Caki2 (cell line): ENCODE measurements around the gene PLK3. TPM values are rescaled to one million over a fixed set of nuclear protein-coding genes. Genes with fewer than 3 reads are reported as not detected.
"Not testable (repeated sequence)": the region's sequence is repeated elsewhere in the genome, so short reads cannot be mapped to it uniquely, and the experiment has no call there.

Source experiments
- DNase-seq: peaks from one replicate; pipeline ENCODE4 v3.0.0-alpha.2; 2015; ENCODE audit warnings: low read depth
- in situ Hi-C: cut with HindIII; loops from 2 replicates; pipeline ENCODE4 v1.10.0; 2016; ENCODE audit warnings: low sequenced_read_pairs, low pct_unique_long_range_greater_than_20kb, mixed read lengths
- total RNA-seq: library from RNA; depleted of rRNA; stranded (reverse); fragments of >200 nt; shearing (Covaris generic); gene quantifications from 2 replicates; pipeline ENCODE4 v1.2.3, GENCODE V29; 2014; ENCODE audit warnings: low replicate concordance

The PLK3 gene
- total RNA-seq, 1 experiment from 2014 or later: 11.7 TPM

DNA sequence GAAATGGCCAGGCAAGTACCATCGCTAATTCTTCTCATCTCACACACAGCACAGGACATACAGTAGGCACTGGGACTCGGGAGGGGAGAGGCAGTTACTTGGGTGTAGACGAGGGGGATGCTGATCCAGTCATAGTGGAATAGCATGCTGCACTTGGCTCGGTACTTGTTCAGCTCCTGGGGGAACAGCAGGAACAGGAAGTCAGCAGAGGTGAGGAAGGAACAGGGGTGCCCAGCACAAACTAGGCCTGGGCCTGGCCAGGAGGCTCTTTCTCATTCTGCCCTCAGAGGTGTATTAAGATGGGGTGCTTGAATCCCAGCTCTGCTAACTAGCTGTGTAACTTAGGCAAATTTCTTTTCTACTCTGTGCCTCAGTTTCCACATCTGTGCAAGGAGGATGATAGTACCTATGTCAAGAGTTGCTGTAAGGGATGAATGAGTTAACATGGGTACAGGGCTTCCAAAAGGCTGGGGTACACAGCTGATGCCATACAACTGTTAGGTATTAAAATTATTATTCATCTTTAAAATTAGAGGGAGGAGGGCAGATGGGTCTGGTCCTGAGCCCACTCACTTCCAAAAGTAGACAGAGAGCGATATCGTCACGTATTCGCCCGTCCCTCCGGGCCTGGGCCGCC is 14.6 kb upstream of the PLK3 start:
- no peak for DNase-seq
- in situ Hi-C loops: no loop called here

DNA sequence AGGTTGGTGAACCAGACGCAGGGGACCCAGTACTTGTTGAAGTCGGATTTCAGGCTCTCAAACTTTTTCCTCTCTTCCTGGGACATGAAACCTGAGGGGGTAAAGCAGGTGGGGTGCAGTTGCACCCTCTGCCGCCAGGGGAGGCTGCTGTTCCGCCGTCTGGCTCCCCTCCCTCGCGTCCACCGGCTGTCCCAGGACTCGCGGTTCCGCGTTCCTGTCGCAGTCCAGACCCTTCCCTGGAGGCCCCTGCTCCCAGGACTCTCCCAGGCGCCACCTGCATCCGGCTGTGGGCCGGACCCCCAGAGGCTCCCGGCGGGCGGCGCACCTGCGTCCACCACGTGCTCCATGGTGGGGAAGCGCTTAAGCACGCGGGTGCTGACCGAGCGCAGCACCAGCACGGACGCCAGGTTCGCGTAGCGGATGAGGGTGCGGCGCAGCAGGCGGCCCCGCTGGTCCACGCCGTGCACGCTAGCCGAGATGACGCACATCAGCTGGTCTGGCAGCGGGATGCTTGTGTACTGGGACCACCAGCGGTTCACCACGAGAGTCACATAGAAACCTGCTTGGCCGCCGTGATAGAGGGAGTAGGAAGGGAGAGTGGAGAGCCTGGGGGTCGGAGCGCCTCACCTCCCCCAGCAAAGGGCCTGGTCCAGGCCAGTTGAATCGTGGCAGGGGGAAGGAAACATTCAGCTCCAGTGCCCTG is 13.9 kb upstream of the PLK3 start:
- no peak for DNase-seq
- in situ Hi-C loops: no loop called here

DNA sequence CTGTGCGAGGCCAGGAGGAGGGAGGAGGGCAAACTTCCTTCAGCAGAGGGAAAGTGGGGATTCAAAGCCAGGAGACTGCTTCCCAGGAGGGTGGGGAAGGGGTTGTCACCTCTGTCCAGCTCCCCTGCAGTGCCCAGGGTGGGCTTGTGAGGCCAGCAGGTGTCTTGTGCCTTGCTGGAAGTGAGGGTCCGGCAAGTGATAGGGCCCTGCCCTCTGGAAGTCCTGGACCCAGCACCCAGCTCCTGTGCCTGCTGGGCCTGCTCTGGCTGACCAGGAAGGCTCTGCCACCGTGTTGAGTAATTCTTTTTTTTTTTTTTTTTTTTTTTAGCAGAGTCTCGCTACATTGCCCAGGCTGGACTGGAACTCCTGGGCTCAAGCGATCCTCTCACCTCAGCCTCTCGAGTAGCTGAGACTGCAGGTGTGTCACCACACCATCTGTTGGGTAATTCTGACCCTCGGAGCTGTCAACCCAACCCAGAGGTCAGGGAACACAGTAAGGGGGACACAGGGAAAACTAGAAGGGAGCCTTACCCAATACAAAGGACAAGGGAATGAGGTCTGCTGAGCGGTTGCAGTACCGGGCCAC is 13.2 kb upstream of the PLK3 start:
- in situ Hi-C loops: no loop called here

DNA sequence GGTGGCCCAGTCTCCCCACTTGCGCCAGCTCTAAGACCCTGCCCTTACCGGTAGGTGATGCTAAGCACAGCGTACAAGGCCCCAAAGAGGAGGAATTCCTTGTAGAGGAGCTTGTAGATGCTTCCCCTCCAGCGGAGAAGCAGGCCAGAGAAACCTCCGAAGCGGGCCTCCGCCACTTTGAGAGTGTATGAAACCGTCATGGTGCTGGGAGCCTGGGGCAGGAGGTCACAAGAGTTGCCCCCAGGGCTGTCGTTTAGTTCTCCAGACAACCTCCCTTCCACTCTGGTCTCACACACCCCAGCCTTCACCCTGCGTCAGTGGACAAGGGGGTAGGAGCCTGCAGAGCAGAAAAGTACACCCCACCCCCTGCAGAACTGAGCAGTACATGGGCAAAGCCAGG is 12.7 kb upstream of the PLK3 start:
- in situ Hi-C loops: no loop called here
- no peak for DNase-seq

More for the DNA sequence above, 13.2 kb upstream of the PLK3 start:
- no peak for DNase-seq

DNA sequence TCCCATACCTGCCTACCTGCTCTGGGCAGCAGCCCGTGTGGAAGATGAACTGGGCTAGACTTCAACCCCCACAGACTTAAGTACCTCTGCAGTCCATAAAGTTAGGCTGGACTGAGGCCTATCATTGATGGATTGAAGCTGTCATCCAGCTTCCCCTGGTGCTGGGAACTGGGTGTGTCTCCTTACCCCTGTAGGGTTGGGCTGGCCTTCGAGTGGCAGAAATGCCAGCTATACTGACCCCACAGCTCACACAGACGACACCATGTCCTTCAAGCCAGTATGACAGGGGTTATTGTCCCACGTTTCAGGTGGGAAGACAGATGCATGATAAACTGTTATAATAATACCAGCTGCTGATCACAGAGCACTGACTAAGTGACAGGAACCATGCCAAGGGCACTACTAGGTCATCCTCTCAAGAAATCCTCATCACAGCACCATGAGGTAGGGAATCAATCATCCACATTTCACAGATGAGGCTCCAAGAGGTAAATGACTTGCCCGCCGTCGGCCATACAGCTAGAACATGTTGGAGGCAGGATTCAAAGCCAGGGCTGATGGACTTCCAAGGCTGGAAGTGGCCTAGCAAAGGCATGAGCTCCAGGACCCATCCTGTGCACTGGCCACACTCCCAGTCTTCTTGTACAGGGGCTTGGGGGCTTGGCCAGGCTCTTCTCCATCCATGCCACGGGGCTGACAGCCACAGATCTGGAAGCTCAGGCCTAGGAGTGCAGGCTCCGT is 11.9 kb upstream of the PLK3 start, which contains the start of gene BEST4:
TSS of gene BEST4 (minus strand) at position 51 of the 741 bp plus-strand sequence. CDS start 465 bp downstream, outside the sequence.
- in situ Hi-C loops: no loop called here

DNA sequence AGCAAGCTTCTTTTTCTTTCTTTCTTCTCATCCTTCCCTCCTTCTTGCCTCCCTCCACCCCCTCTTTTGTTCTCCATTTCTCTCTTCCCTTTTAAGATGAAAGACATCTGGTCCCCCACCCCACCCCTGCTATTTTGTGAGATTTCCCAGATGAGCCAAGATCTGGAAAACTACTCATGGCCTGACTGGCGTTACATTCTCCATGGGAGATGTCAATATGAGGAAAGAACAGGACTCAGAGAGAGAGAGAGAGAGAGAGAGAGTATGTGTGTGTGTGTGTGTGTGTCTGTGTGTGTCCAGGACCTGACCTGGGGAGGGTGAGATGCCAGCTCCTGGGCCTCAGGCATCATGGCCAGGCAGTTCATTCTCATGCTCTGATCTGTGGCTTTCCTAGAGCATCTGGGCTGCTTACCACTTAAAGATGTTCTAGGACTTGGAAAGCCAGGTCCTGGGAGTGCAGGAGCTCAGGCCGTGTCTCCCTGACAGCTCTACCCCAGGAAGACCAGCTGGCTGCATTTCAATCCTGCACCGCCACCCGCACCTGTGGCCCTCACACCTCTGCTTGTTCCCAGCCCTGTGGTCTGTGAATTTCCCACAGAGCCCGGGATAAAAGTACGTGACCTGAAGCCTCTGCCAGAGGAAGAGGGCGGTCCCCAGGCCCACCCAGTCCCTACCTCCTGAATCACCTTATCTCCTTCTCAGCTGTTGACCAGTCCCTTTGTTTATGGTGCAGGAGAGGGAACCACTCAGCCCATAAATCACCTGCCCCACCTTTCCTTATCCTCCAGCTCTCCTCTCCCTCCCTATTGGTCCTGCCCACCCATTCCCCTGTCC is 9.0 kb upstream of the PLK3 start:
- no peak for DNase-seq
- in situ Hi-C loops: no loop called here

More for the DNA sequence above, 11.9 kb upstream of the PLK3 start, which contains the start of gene BEST4:
- no peak for DNase-seq

DNA sequence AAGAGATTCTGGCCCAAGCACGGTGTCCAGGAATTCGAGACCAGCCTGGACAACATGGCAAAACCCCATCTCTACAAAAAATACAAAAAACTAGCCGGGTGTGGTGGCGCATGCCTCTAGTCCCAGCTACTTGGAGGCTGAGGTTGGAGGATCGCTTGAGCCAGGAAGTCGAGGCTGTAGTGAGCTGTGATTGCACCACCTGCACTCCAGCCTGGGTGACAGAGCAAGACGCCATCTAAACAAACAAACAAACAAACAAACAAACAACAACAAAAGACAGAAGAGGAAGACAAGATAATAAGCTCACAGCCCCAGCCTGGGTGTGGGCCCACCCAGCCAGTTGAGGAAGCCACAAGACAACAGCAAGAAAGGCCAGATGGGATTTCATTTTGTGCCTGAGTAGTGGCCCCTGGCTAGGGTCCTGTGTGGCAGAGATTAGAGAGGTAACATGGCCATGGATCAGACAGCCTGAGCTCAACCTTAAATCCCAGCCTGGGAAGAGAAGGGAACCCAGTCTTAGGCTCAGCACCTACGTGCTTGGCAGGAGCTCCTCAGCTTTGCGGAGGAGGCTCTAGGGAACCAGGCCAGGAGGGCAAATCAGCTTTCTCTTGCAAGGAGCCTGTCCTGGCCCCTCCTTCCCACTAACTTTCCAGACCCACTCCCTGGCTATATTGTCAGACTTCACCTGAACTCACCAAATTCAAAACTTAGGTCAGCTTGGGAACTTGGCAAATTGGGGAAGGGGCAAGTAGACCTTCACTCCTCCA is 7.3 kb upstream of the PLK3 start:
- in situ Hi-C loops: no loop called here
- DNase-seq: no peak

DNA sequence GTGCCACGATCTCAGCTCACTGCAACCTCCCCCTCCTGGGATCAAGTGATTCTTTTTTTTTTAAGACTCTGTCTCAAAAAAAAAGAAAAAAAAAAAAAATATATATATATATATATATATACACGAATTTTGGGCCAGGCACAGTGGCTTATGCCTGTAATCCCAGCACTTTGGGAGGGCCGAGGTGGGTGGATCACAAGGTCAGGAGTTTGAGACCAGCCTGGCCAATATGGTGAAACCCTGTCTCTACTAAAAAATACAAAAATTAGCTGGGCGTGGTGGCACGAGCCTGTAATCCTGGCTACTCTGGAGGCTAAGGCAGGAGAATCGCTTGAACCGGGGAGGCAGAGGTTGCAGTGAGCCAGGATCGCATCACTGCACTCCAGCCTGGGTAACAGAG is 2.3 kb upstream of the PLK3 start:
- in situ Hi-C loops: not testable (repeated sequence)

DNA sequence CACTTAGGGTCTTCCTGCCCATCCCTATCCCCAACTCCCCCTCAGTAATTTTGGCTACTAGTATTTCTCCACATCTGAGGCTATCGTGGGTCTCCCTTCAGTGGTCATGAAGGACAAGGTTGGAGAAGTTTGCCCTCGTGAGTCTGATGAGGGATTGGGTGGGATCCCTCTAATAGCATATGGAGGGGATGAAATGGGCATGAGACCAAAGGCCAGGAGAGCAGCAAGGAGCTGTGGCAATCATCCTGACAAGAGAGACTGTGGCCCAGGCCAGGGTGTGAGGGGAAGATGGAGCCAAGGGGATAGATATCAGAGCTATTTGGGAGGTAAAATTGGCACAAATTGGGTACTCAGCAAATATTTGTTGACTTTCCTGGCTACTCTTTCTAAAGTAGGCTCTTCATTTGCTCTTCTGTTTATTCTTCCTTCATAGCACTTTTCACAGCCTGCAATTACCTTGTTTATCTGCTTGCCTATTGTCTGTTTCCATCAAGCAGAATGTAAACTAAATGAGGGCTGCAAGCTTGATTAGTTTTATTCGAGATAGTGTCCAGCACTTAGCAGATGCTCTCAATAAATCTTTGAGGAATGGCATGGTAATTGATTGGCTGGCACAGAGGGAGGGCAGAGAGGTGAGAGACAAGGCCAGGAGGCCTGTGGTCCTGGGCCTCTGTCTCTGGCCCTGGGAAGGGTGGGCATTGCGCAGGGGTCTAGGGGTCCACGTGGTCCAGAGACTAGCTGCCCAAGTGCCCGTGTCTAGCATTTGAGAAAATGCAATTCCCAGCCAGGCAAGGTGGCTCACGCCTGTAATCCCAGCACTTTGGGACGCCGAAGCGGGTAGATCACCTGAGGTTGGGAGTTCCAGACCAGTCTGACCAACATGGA is 1.5 kb upstream of the PLK3 start:
- in situ Hi-C loops: no loop called here
- DNase-seq: no peak

More for the DNA sequence above, 2.3 kb upstream of the PLK3 start:
- not testable (repeated sequence) for DNase-seq

DNA sequence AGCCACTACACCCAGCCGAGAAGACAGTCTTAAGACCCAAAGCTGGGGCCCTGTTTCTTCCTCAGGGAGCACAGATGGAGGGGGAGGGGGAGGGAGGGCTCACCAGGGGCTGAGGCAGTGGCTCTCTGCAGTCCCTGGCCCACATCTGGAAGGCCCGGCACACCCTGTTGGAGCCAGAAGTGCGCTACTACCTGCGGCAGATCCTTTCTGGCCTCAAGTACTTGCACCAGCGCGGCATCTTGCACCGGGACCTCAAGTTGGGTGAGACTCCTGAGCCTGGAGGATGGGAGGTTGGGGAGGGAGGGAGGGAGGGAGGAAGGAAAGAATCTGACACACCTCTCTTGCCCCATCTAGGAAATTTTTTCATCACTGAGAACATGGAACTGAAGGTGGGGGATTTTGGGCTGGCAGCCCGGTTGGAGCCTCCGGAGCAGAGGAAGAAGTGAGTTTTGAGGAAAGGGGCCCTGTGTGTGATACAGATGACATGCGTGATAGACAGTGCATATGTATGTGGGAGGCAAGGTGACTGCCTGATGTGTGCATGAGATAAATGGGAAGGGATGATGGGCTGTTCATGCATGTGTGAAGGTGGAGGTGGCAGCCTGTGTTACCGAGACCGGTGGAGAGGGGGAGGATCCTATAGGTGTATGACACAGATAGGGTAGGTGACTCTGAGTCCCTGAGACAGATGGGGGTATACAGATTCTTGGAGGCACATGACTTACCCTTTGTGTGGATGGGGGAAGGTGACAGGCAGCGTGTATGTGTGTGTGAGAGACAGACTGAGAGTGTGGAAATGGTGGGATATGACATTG is 1.5 kb downstream of the PLK3 start:
- in situ Hi-C loops: no loop called here
- DNase-seq: no peak

DNA sequence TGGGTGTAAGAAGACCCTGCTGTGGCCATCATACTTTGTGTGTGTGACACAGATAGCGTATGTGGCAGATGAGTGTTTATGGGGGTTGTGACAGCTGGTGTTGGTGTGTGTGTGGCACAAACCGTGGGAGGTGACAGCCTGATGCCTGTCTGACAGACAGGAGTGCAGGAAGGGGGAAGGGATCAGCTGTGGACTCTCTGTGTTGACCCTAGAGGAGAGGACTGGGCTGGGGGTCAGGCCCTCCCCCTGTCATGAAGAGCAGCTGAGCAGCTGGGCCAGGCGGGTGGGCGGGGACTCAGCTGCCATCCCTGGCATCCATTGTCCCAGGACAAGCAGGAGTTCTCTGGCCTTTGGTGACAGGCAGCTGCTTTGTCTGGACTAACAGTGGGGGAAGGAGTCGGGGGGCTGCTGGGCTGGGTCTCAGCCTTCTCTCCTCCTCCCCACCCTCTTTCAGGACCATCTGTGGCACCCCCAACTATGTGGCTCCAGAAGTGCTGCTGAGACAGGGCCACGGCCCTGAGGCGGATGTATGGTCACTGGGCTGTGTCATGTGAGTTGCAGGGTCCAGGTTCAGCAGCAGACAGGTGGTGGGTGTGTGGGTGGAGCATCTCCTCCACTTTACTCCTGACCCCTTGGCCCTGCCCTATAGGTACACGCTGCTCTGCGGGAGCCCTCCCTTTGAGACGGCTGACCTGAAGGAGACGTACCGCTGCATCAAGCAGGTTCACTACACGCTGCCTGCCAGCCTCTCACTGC is 2.3 kb downstream of the PLK3 start:
- in situ Hi-C loops: no loop called here
- DNase-seq: no peak

DNA sequence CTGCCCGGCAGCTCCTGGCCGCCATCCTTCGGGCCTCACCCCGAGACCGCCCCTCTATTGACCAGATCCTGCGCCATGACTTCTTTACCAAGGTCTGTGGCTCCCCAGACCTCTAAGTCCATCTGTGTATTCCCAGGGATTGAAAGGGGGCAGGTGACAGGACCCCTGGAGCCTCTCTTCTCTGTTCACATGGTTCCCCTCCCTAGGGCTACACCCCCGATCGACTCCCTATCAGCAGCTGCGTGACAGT is 2.8 kb downstream of the PLK3 start:
- DNase-seq: no peak
- in situ Hi-C loops: no loop called here

DNA sequence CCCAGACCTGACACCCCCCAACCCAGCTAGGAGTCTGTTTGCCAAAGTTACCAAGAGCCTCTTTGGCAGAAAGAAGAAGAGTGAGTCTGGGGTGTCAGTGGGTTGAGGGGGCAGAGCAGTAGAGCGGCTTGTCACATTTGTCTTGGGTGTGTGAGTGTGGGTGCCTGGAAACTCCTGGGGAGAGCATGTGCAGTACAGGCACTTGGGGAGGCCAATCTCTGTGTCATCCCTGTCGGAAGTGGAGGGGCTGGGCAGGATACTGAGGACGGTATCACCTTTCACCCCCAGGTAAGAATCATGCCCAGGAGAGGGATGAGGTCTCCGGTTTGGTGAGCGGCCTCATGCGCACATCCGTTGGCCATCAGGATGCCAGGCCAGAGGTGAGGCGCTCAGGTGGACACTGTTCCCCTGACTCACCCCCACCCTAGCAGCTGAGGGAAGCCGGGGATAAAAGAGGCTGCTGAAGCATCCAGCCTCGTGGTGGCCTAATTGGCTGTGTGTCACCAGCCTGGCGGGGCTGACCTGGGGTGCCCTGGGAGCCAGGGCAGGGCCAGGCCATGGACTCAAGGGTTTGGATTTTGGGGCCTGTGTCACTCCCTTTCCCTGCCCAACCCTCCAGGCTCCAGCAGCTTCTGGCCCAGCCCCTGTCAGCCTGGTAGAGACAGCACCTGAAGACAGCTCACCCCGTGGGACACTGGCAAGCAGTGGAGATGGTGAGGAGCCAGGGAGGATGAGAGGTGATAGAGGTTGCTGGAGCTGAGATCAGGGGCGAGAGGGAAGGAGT is 3.3 kb downstream of the PLK3 start:
- in situ Hi-C loops: no loop called here
- no peak for DNase-seq

DNA sequence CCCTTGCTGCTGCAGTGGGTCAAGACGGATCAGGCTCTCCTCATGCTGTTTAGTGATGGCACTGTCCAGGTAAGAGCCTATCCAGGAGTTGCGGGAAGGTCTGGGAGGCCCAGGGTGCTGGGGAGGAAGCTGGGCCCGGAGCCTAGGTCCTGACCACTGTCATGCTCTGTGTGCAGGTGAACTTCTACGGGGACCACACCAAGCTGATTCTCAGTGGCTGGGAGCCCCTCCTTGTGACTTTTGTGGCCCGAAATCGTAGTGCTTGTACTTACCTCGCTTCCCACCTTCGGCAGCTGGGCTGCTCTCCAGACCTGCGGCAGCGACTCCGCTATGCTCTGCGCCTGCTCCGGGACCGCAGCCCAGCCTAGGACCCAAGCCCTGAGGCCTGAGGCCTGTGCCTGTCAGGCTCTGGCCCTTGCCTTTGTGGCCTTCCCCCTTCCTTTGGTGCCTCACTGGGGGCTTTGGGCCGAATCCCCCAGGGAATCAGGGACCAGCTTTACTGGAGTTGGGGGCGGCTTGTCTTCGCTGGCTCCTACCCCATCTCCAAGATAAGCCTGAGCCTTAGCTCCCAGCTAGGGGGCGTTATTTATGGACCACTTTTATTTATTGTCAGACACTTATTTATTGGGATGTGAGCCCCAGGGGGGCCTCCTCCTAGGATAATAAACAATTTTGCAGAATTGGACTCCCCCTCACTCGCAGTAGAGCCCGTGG is 5.3 kb downstream of the PLK3 start:
- no peak for DNase-seq
- in situ Hi-C loops: no loop called here
